HepG2 (cell line): ENCODE measurements around the gene SEMA7A. TPM values are rescaled to one million over a fixed set of nuclear protein-coding genes. Genes with fewer than 3 reads are reported as not detected.
A peak's percentile ranks its signal among the peaks of the same experiment; 100 is the strongest.

ENCODE experiments used
- CEBPG ChIP-seq: IDR thresholded peaks from 2 replicates; pipeline ENCODE4 v1.6.1; 2016
- ERF ChIP-seq: IDR thresholded peaks from 2 replicates; pipeline ENCODE4 v1.6.1; 2018; ENCODE audit warnings: missing biosample characterization, missing genetic modification reagents
- ETS1 ChIP-seq: sonication (generic); formaldehyde crosslinking; IDR thresholded peaks from 2 replicates; pipeline ENCODE4 v1.4.0; 2020; ENCODE audit warnings: missing genetic modification reagents
- EZH2 ChIP-seq: conservative IDR thresholded peaks from 2 replicates; pipeline ENCODE4 v1.6.1; 2012; ENCODE audit warnings: mild to moderate bottlenecking, low read depth, low read length, moderate library complexity
- GATA4 ChIP-seq: sonication (generic); IDR thresholded peaks from 2 replicates; pipeline ENCODE4 v1.6.1; 2016; ENCODE audit warnings: antibody characterized with exemption, low read depth, borderline replicate concordance
- HDAC1 ChIP-seq: sonication (generic); formaldehyde crosslinking; IDR thresholded peaks from 2 replicates; pipeline ENCODE4 v1.5.1; 2020; ENCODE audit warnings: mild to moderate bottlenecking, missing genetic modification reagents
- HNRNPLL ChIP-seq: fragments of 200-400 bp; formaldehyde crosslinking; IDR thresholded peaks from 2 replicates; pipeline ENCODE4 v1.6.1; 2017; ENCODE audit warnings: mild to moderate bottlenecking, low read depth, low read length; ENCODE audit not compliant: poor library complexity, severe bottlenecking
- JUN ChIP-seq: sonication (generic); formaldehyde crosslinking; IDR thresholded peaks from 2 replicates; pipeline ENCODE4 v1.4.0; 2020; ENCODE audit warnings: mild to moderate bottlenecking, missing genetic modification reagents
- MYC ChIP-seq: sonication (generic); formaldehyde crosslinking; IDR thresholded peaks from 2 replicates; pipeline ENCODE4 v1.9.0; 2021; ENCODE audit warnings: missing genetic modification reagents, borderline replicate concordance
- NCOR1 ChIP-seq: fragments of 200-600 bp; sonication (generic); IDR thresholded peaks from 2 replicates; pipeline ENCODE4 v1.7.0; 2017; ENCODE audit warnings: antibody characterized with exemption, low read length, borderline replicate concordance
- POLR2AphosphoS2 ChIP-seq: IDR thresholded peaks from 2 replicates; pipeline ENCODE4 v1.6.1; 2011; ENCODE audit warnings: low read depth, low read length, improper control_type of control experiment
- RFX5 ChIP-seq: IDR thresholded peaks from 2 replicates; pipeline ENCODE4 v1.6.1; 2011; ENCODE audit warnings: low read depth, low read length, improper control_type of control experiment
- TEAD2 ChIP-seq: sonication (generic); formaldehyde crosslinking; IDR thresholded peaks from 2 replicates; pipeline ENCODE4 v1.9.0; 2021; ENCODE audit warnings: missing genetic modification reagents
- XBP1 ChIP-seq: sonication (generic); formaldehyde crosslinking; IDR thresholded peaks from 2 replicates; pipeline ENCODE4 v1.5.0; 2020; ENCODE audit warnings: missing genetic modification reagents
- ZBTB49 ChIP-seq: sonication (generic); formaldehyde crosslinking; IDR thresholded peaks from 2 replicates; pipeline ENCODE4 v1.4.0; 2020; ENCODE audit warnings: missing genetic modification reagents, borderline replicate concordance
- ZFP41 ChIP-seq: sonication (generic); formaldehyde crosslinking; IDR thresholded peaks from 2 replicates; pipeline ENCODE4 v1.4.0; 2020; ENCODE audit warnings: mild to moderate bottlenecking, missing genetic modification reagents, borderline replicate concordance
- ZFP82 ChIP-seq: sonication (generic); formaldehyde crosslinking; IDR thresholded peaks from 2 replicates; pipeline ENCODE4 v1.5.1; 2020; ENCODE audit warnings: mild to moderate bottlenecking, missing genetic modification reagents, borderline replicate concordance
- ZNF350 ChIP-seq: sonication (generic); formaldehyde crosslinking; IDR thresholded peaks from 2 replicates; pipeline ENCODE4 v1.4.0; 2020; ENCODE audit warnings: mild to moderate bottlenecking, low read depth, missing genetic modification reagents, borderline replicate concordance
- ZNF577 ChIP-seq: sonication (generic); formaldehyde crosslinking; IDR thresholded peaks from 2 replicates; pipeline ENCODE4 v1.4.0; 2020; ENCODE audit warnings: mild to moderate bottlenecking, low read depth, missing genetic modification reagents, borderline replicate concordance
- ZNF619 ChIP-seq: sonication (generic); formaldehyde crosslinking; IDR thresholded peaks from 2 replicates; pipeline ENCODE4 v1.4.0; 2020; ENCODE audit warnings: mild to moderate bottlenecking, missing genetic modification reagents
- ZNF772 ChIP-seq: sonication (generic); formaldehyde crosslinking; IDR thresholded peaks from 2 replicates; pipeline ENCODE4 v1.5.0; 2020; ENCODE audit warnings: mild to moderate bottlenecking, missing genetic modification reagents
- ZNF780A ChIP-seq: sonication (generic); formaldehyde crosslinking; IDR thresholded peaks from 2 replicates; pipeline ENCODE4 v1.8.0; 2022; ENCODE audit warnings: mild to moderate bottlenecking, missing genetic modification reagents, moderate library complexity
- ZSCAN22 ChIP-seq: sonication (generic); formaldehyde crosslinking; IDR thresholded peaks from 2 replicates; pipeline ENCODE4 v1.4.0; 2020; ENCODE audit warnings: mild to moderate bottlenecking, missing genetic modification reagents
- polyA plus RNA-seq, 8 experiments: library from polyadenylated mRNA; depleted of rRNA in 3 of 8; stranded (reverse) in 7 of 8; unstranded in 1 of 8; fragments of >200 nt; fragmentation: Illumina TruSeq in 4 of 8; extraction: Trizol in 4 of 8; gene quantifications; 2 replicates each; pipeline versions ENCODE4 v1.2.1 to v1.2.3, GENCODE V29; 2011 to 2016; ENCODE audit warnings: low read depth in 4 of 8, missing spikeins in 1 of 8, mixed read lengths in 1 of 8; ENCODE audit not compliant: insufficient read depth in 1 of 8
- total RNA-seq, 5 experiments: library from RNA; depleted of rRNA; stranded (reverse); fragments of >200 nt; fragmentation: Illumina TruSeq; extraction: Trizol; gene quantifications; 2 replicates each; pipeline ENCODE4 v1.2.3, GENCODE V29; 2016; ENCODE audit warnings: low read depth in 1 of 5
- TF ChIP-seq, protein P1 (sequence below): IDR thresholded peaks from 2 replicates; pipeline ENCODE4 v1.6.1; 2016; ENCODE audit warnings: low read depth, control low read depth
- TF ChIP-seq, protein P2 (sequence below), 2 experiments: sonication (generic) in 1 of 2; formaldehyde crosslinking in 1 of 2; IDR thresholded peaks; 2 replicates each; pipeline versions ENCODE4 v1.4.0 to v1.6.1; 2018 to 2020; ENCODE audit warnings: missing genetic modification reagents in 2 of 2, borderline replicate concordance in 1 of 2, low read depth in 1 of 2, mild to moderate bottlenecking in 1 of 2, missing biosample characterization in 1 of 2

The SEMA7A gene
- total and polyA plus RNA-seq, 2 of the 13 experiments (the other 11 are each of a cell fraction or from before 2014, with no cell fraction given): 9.0 to 15.8 TPM

- TF ChIP-seq, protein P1, sequence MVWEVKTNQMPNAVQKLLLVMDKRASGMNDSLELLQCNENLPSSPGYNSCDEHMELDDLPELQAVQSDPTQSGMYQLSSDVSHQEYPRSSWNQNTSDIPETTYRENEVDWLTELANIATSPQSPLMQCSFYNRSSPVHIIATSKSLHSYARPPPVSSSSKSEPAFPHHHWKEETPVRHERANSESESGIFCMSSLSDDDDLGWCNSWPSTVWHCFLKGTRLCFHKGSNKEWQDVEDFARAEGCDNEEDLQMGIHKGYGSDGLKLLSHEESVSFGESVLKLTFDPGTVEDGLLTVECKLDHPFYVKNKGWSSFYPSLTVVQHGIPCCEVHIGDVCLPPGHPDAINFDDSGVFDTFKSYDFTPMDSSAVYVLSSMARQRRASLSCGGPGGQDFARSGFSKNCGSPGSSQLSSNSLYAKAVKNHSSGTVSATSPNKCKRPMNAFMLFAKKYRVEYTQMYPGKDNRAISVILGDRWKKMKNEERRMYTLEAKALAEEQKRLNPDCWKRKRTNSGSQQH: no peak
- TF ChIP-seq ZFP41 (CRISPR knock-in tag) (no peak), ZNF577 (CRISPR knock-in tag) (no peak), ZBTB49 (no peak), ZNF780A (CRISPR knock-in tag) (no peak), ZNF350 (CRISPR knock-in tag) (no peak), ZFP82 (no peak), JUN (no peak), ZSCAN22 (CRISPR knock-in tag) (no peak), CEBPG (CRISPR knock-in tag) (no peak), GATA4 (no peak), ZNF619 (CRISPR knock-in tag) (no peak), TEAD2 (CRISPR knock-in tag) (no peak), EZH2 (no peak), ERF (CRISPR knock-in tag) (peak; percentile 33; the same call in 1 of the 2 replicates), MYC (CRISPR knock-in tag) (0 out of 2 replicates have a peak, but pooled peaks have one; percentile 34), RFX5 (no peak), HDAC1 (CRISPR knock-in tag) (peak; percentile 63), ZNF772 (CRISPR knock-in tag) (peak; percentile 75; the same call in 1 of the 2 replicates), HNRNPLL (peak; percentile 78), ETS1 (no peak), XBP1 (CRISPR knock-in tag) (no peak), POLR2AphosphoS2 (no peak), NCOR1 (no peak)
- TF ChIP-seq, protein P2, sequence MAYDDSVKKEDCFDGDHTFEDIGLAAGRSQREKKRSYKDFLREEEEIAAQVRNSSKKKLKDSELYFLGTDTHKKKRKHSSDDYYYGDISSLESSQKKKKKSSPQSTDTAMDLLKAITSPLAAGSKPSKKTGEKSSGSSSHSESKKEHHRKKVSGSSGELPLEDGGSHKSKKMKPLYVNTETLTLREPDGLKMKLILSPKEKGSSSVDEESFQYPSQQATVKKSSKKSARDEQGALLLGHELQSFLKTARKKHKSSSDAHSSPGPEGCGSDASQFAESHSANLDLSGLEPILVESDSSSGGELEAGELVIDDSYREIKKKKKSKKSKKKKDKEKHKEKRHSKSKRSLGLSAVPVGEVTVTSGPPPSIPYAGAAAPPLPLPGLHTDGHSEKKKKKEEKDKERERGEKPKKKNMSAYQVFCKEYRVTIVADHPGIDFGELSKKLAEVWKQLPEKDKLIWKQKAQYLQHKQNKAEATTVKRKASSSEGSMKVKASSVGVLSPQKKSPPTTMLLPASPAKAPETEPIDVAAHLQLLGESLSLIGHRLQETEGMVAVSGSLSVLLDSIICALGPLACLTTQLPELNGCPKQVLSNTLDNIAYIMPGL (CRISPR knock-in tag; IDR thresholded peaks at IDR 0.05; ENCODE audit: borderline replicate concordance in 1 of 2, low read depth in 1 of 2): peak in 1 of 2 experiments; percentile 34; a peak in 1 of 4 replicates
Measured at GRCh38 chr15:74433592-74434262, at the start of gene SEMA7A (continued).
